Chondrocyte (in vitro differentiated cells): ENCODE data around the gene PDE11A. TPM values are rescaled to one million over a fixed set of nuclear protein-coding genes. Genes with fewer than 3 reads are reported as not detected.

ENCODE experiments used
- DNase-seq: peaks from one replicate; pipeline ENCODE4 v3.0.0; 2021; ENCODE audit warnings: mixed read lengths, low spot score
- H3K27ac Mint-ChIP-seq: one replicate; pipeline ENCODE4 v1.8.0; 2021; ENCODE audit warnings: mild to moderate bottlenecking, moderate library complexity, mixed read lengths; ENCODE audit not compliant: unreplicated experiment
- H3K27me3 Mint-ChIP-seq: 2 replicates; pipeline ENCODE4 v1.8.0; 2021; ENCODE audit warnings: low read depth, mixed read lengths
- H3K36me3 Mint-ChIP-seq: 2 replicates; pipeline ENCODE4 v1.8.0; 2021; ENCODE audit warnings: low read depth, mixed read lengths
- H3K4me1 Mint-ChIP-seq: 2 replicates; pipeline ENCODE4 v1.8.0; 2021; ENCODE audit warnings: low read depth, mild to moderate bottlenecking, mixed read lengths
- H3K4me3 Mint-ChIP-seq: one replicate; pipeline ENCODE4 v1.8.0; 2021; ENCODE audit warnings: mild to moderate bottlenecking, moderate library complexity, mixed read lengths; ENCODE audit not compliant: unreplicated experiment
- H3K9me3 Mint-ChIP-seq: 2 replicates; pipeline ENCODE4 v1.8.0; 2021; ENCODE audit warnings: low read depth, mixed read lengths
- CTCF ChIP-seq: fragments of 200-600 bp; sonication (generic); IDR thresholded peaks from 2 replicates; pipeline ENCODE4 v1.5.0; 2021; ENCODE audit warnings: antibody characterized with exemption, mild to moderate bottlenecking, moderate library complexity
- total RNA-seq: library from RNA; stranded (reverse); gene quantifications from 3 replicates; pipeline ENCODE4 v1.2.1, GENCODE V29; 2021

PDE11A gene
- total RNA-seq, 1 donor from 2014 or later, result 2.1 TPM

- no peak for TF ChIP-seq CTCF
- Mint-ChIP-seq H3K36me3 (no peaks in the 10 kb centered on the region), H3K4me3 (no peak overlapping the region), H3K9me3 (no peaks in the 10 kb centered on the region), H3K27me3 (no peaks in the 10 kb centered on the region), H3K4me1 (peaks cover 2% of the 10 kb centered on the region), H3K27ac (no peak overlapping the region)
- DNase-seq, result no peak
These were observed 497.2 kb downstream of the PDE11A start for GRCh38 chr2:177575358-177575757.

GRCh38 chr2:177574356-177574755, 498.2 kb downstream of the PDE11A start:
- TF ChIP-seq CTCF, result no peak
- H3K27me3 Mint-ChIP-seq, result no peaks in the 10 kb centered on the region
- no peaks in the 10 kb centered on the region for H3K9me3 Mint-ChIP-seq
- no peaks in the 10 kb centered on the region for H3K36me3 Mint-ChIP-seq
- no peak for DNase-seq
- no peak overlapping the region for H3K27ac Mint-ChIP-seq
- peaks cover 2% of the 10 kb centered on the region for H3K4me1 Mint-ChIP-seq
- H3K4me3 Mint-ChIP-seq, result no peak overlapping the region

Other genes starting within 250 kb of the PDE11A start
- 9.9 to 15.5 TPM (median 10.3 TPM) in 3 replicates for gene RBM45, start 39.7 kb upstream of the PDE11A start, total RNA-seq
- gene OSBPL6, start 121.7 kb upstream of the PDE11A start, total RNA-seq, result 6.5 to 10.5 TPM (median 10.3 TPM) in 3 replicates